ENCODE data around the gene DMBT1.

Gene DMBT1

DNA sequence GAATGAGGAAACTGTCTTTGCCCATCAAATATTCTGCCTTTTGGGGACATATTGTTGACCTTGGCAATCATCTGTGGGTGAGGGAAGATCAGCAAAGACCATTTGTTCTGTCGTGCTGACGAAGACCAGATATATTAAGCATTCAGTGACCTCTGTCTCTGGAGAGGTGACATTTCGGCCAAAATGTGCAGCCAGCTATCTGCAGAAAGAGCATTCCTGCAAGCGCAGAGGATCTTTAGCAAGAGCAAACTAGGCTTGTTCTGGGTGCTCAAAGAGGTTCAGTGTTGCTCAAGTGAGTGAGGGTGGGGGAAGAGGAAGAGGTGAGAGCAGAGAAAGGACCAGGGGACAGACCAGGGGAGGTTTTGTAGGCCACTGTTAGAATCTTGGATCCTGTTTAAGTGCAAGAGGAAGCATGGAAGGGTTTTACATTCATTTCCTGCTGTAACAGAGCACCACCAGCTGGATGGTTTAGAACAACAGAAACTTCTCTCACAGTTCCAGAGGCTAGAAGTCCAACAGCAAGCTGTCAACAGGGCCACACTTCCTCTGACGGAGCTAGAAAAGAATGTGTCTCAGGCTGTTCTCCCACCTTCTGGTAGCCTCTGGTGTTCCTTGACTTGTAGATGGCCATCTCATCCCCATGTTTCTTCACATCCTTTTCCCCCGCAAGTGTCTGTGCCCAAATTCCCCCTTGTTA is 127.9 kb downstream of the DMBT1 start:
- peaks cover 5% of the 10 kb centered on the region for H3K27me3 ChIP-seq (ENCODE audit: low read depth, low read length)
- H2AFZ ChIP-seq (ENCODE audit: low read depth, low read length): no peak overlapping the region
- no peak overlapping the region for H3K4me3 ChIP-seq (ENCODE audit: low read length)
- no peaks in the 10 kb centered on the region for H3K36me3 ChIP-seq (replicated peaks; ENCODE audit: low read depth, low read length)
- H3K79me2 ChIP-seq (ENCODE audit: low read length): no peaks in the 10 kb centered on the region
- H3K4me2 ChIP-seq (ENCODE audit: low read length): no peak overlapping the region
- no peaks in the 10 kb centered on the region for H4K20me1 ChIP-seq (ENCODE audit: insufficient read depth, low read length)
- TF ChIP-seq CTCF (IDR thresholded peaks at IDR 0.05; ENCODE audit: low read depth, low read length) (no peak), EZH2phosphoT487 (IDR thresholded peaks at IDR 0.05; ENCODE audit: low read depth) (no peak)
- no peaks in the 10 kb centered on the region for H3K9me3 ChIP-seq (ENCODE audit: insufficient read depth, low read length)
- no peak overlapping the region for H3K27ac ChIP-seq (ENCODE audit: low read length)
- no peaks in the 10 kb centered on the region for H3K4me1 ChIP-seq (ENCODE audit: low read length)
- H3K9ac ChIP-seq (ENCODE audit: low read length): no peak overlapping the region

DNA sequence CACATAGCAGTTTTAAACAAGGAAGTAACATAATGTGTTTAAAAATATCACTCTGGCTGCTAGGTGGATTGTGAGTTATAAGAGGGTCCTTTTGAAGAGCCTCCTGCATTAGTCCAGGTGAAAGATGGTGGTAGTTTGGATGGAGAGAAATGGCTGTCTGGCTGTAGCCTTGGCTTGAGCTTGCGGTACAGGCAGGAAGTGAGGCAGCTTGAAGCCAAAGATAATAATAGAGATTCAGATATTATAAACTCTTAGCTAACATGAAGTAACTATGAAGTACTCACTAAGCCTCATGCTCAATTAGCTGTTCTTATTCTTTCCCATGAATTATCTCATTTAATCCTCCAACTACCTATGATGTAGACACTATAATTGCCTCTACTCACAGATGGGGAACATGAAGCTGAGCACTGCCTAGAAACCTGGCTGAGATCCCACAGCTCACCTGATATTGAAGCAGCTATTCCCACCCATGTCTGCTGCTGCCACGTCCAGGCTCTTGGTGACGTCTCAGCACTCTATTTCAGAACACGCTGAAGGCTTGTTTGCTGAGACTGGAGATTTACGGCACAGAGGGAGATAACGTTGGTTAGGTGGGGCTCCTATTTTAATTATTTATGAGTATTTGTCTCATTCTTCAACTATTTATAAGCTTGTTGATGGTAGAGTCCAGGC is 128.7 kb downstream of the DMBT1 start:
- no peak for TF ChIP-seq CTCF (IDR thresholded peaks at IDR 0.05; ENCODE audit: low read depth, low read length)
- TF ChIP-seq EZH2phosphoT487 (IDR thresholded peaks at IDR 0.05; ENCODE audit: low read depth): no peak

DNA sequence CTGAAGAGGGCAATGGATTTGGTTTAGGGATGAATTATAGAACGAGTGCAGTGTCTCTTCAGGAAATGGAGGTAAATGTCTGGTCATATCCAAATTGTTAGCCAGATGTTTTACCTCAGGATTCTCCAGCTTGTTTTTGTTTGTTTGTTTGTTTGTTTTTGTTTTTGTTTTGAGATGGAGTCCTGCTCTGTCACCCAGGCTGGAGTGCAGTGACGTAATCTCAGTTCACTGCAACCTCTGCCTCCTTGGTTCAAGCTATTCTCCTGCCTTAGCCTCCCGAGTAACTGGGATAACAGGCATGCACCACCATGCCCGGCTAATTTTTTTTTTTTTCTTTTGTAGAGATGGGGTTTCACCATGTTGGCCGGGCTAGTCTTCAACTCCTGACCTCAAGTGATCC is 132.2 kb downstream of the DMBT1 start:
- Histone ChIP-seq H3K4me1 (ENCODE audit: low read length) (no peaks in the 10 kb centered on the region), H3K9ac (ENCODE audit: low read length) (no peak overlapping the region), H2AFZ (ENCODE audit: low read depth, low read length) (no peak overlapping the region), H3K36me3 (replicated peaks; ENCODE audit: low read depth, low read length) (no peaks in the 10 kb centered on the region), H3K27ac (ENCODE audit: low read length) (no peak overlapping the region), H3K4me3 (ENCODE audit: low read length) (no peak overlapping the region), H3K79me2 (ENCODE audit: low read length) (no peaks in the 10 kb centered on the region), H3K27me3 (ENCODE audit: low read depth, low read length) (peaks cover 9% of the 10 kb centered on the region; the same call in 1 of the 2 replicates), H4K20me1 (ENCODE audit: insufficient read depth, low read length) (no peaks in the 10 kb centered on the region), H3K9me3 (ENCODE audit: insufficient read depth, low read length) (no peaks in the 10 kb centered on the region), H3K4me2 (ENCODE audit: low read length) (no peak overlapping the region)
- no peak for TF ChIP-seq EZH2phosphoT487 (IDR thresholded peaks at IDR 0.05; ENCODE audit: low read depth)

More for the DNA sequence above, 128.7 kb downstream of the DMBT1 start:
- no peak overlapping the region for H3K4me3 ChIP-seq (ENCODE audit: low read length)
- no peak overlapping the region for H3K4me2 ChIP-seq (ENCODE audit: low read length)
- no peaks in the 10 kb centered on the region for H3K36me3 ChIP-seq (replicated peaks; ENCODE audit: low read depth, low read length)
- H4K20me1 ChIP-seq (ENCODE audit: insufficient read depth, low read length): no peaks in the 10 kb centered on the region
- no peaks in the 10 kb centered on the region for H3K9me3 ChIP-seq (ENCODE audit: insufficient read depth, low read length)
- H3K79me2 ChIP-seq (ENCODE audit: low read length): no peaks in the 10 kb centered on the region
- H3K27me3 ChIP-seq (ENCODE audit: low read depth, low read length): peaks cover 3% of the 10 kb centered on the region
- H2AFZ ChIP-seq (ENCODE audit: low read depth, low read length): no peak overlapping the region
- H3K27ac ChIP-seq (ENCODE audit: low read length): no peak overlapping the region
- H3K4me1 ChIP-seq (ENCODE audit: low read length): no peaks in the 10 kb centered on the region
- H3K9ac ChIP-seq (ENCODE audit: low read length): no peak overlapping the region

Data from OCI-LY3 (cell line).